A549 (cell line): ENCODE data around the gene CD83.

Experiments used
- CHD2 ChIP-seq: fragments of 150-350 bp; IDR thresholded peaks from 2 replicates; pipeline ENCODE4 v1.6.1; 2014; ENCODE audit warnings: low read length; ENCODE audit not compliant: partially characterized antibody
- CTCF ChIP-seq: fragments of >200 bp; sonication (Bioruptor Twin); formaldehyde crosslinking; IDR thresholded peaks from 3 replicates; pipeline ENCODE4 v1.5.1; 2016
- E2F6 ChIP-seq: IDR thresholded peaks from 2 replicates; pipeline ENCODE4 v1.6.1; 2012; ENCODE audit warnings: low read depth, borderline replicate concordance
- REST ChIP-seq: fragments of 200-600 bp; sonication (generic); IDR thresholded peaks from 2 replicates; pipeline ENCODE4 v1.6.1; 2016; ENCODE audit warnings: antibody characterized with exemption, mild to moderate bottlenecking, moderate library complexity
- RFX5 ChIP-seq: fragments of 450-650 bp; IDR thresholded peaks from 2 replicates; pipeline ENCODE4 v1.7.1; 2014; ENCODE audit warnings: antibody characterized with exemption, mild to moderate bottlenecking, moderate library complexity

- TF ChIP-seq CTCF (no peak), RFX5 (no peak), E2F6 (no peak), CHD2 (no peak), REST (no peak)
These were observed 21.2 kb downstream of the CD83 start for GRCh38 chr6:14138701-14139215.
